Naive thymus-derived CD4-positive, alpha-beta T cell (primary cell): Measurements from ENCODE around the gene WSCD2. TPM values are rescaled to one million over a fixed set of nuclear protein-coding genes. Genes with fewer than 3 reads are reported as not detected.

Experiments
- ATAC-seq: fragments of 150-1000 bp; cut with Tn5 transposase; 2 replicates; pipeline ENCODE4 v1.10.0; 2021; ENCODE audit warnings: mild to moderate bottlenecking, moderate library complexity
- CTCF ChIA-PET: fragments of 350-600 bp; sonication (Branson Sonifier 250); formaldehyde crosslinking; loops from one replicate; lab custom pipeline; 2021; ENCODE audit warnings: antibody characterized with exemption; lab: Charles Lee
- POLR2A ChIA-PET: fragments of 350-600 bp; sonication (Branson Sonifier 250); formaldehyde crosslinking; loops from one replicate; lab custom pipeline; 2021; ENCODE audit warnings: antibody characterized with exemption, inconsistent platforms; lab: Charles Lee
- DNase-seq, 9 donors: peaks; one replicate each; pipeline versions ENCODE4 v3.0.0 to v3.0.0-alpha.2; 2020 to 2022; ENCODE audit warnings: mixed read lengths in 1 of 9
- H3K27ac ChIP-seq: one replicate; pipeline ENCODE4 v1.7.0; 2013; ENCODE audit warnings: mild to moderate bottlenecking, low read depth, low read length, moderate library complexity
- H3K27me3 ChIP-seq, 2 donors: one replicate each; pipeline ENCODE4 v1.7.0; 2013; ENCODE audit warnings: low read length in 2 of 2, mild to moderate bottlenecking in 2 of 2, moderate library complexity in 2 of 2; ENCODE audit not compliant: control insufficient read depth in 2 of 2, insufficient read depth in 2 of 2
- H3K36me3 ChIP-seq, 3 experiments: 1 replicate in 2 of 3; 2 replicates in 1 of 3; pipeline ENCODE4 v1.7.0; 2013; ENCODE audit warnings: low read length in 3 of 3, mild to moderate bottlenecking in 3 of 3, moderate library complexity in 1 of 3; ENCODE audit not compliant: insufficient read depth in 3 of 3, control insufficient read depth in 2 of 3
- H3K4me1 ChIP-seq, 2 donors: one replicate each; pipeline ENCODE4 v1.7.0; 2013; ENCODE audit warnings: low read length in 2 of 2, mild to moderate bottlenecking in 2 of 2, moderate library complexity in 1 of 2; ENCODE audit not compliant: control insufficient read depth in 2 of 2, insufficient read depth in 2 of 2
- H3K4me3 ChIP-seq: 2 replicates; pipeline ENCODE4 v1.7.0; 2013; ENCODE audit warnings: mild to moderate bottlenecking, low read length
- H3K9me3 ChIP-seq, 3 experiments: 1 replicate in 2 of 3; 2 replicates in 1 of 3; pipeline ENCODE4 v1.7.0; 2013; ENCODE audit warnings: low read length in 3 of 3; ENCODE audit not compliant: control insufficient read depth in 2 of 3
- H3K27ac Mint-ChIP-seq, 9 donors: one replicate each; pipeline ENCODE4 v1.8.0; 2020 to 2022; ENCODE audit warnings: mixed read lengths in 9 of 9, mild to moderate bottlenecking in 8 of 9, moderate library complexity in 5 of 9, inconsistent platforms in 2 of 9
- H3K27me3 Mint-ChIP-seq, 5 donors: one replicate each; pipeline ENCODE4 v1.8.0; 2021 to 2022; ENCODE audit warnings: mixed read lengths in 5 of 5, mild to moderate bottlenecking in 1 of 5
- H3K36me3 Mint-ChIP-seq, 5 donors: one replicate each; pipeline ENCODE4 v1.8.0; 2020 to 2022; ENCODE audit warnings: mixed read lengths in 5 of 5, mild to moderate bottlenecking in 3 of 5, inconsistent platforms in 1 of 5
- H3K4me1 Mint-ChIP-seq, 7 donors: one replicate each; pipeline ENCODE4 v1.8.0; 2020 to 2022; ENCODE audit warnings: mixed read lengths in 7 of 7, mild to moderate bottlenecking in 3 of 7, inconsistent platforms in 1 of 7
- H3K4me3 Mint-ChIP-seq, 10 donors: one replicate each; pipeline ENCODE4 v1.8.0; 2020 to 2022; ENCODE audit warnings: mild to moderate bottlenecking in 10 of 10, mixed read lengths in 10 of 10, moderate library complexity in 6 of 10, inconsistent platforms in 2 of 10
- H3K9me3 Mint-ChIP-seq, 11 donors: one replicate each; pipeline ENCODE4 v1.8.0; 2020 to 2022; ENCODE audit warnings: mixed read lengths in 11 of 11, mild to moderate bottlenecking in 4 of 11, inconsistent platforms in 1 of 11, moderate library complexity in 1 of 11
- intact Hi-C, 2 donors: fragments of 100-400 bp; cut with micrococcal nuclease; formaldehyde crosslinking; loops; one replicate each; pipeline ENCODE4 v1.15.1; 2023
- polyA plus RNA-seq, 2 donors: library from polyadenylated mRNA; unstranded; fragments of 300-500 nt; fragmentation: Illumina TruSeq; gene quantifications; one replicate each; pipeline ENCODE4 v1.2.3, GENCODE V29; 2021
- total RNA-seq, 6 experiments: library from RNA in 5 of 6; stranded (reverse) in 5 of 6; gene quantifications; 1 replicate in 5 of 6; 2 replicates in 1 of 6; pipeline ENCODE4 v1.2.3 and lab custom pipeline; 2021 to 2026

Gene WSCD2
- total and polyA plus RNA-seq, 7 experiments from 2014 or later = not detected

GRCh38 chr12:108099073-108099472, 30.0 kb upstream of the WSCD2 start:
- Mint-ChIP-seq H3K36me3 (no peaks in the 10 kb centered on the region), H3K27ac (no peak overlapping the region), H3K4me1 (no peaks in the 10 kb centered on the region), H3K27me3 (peaks cover 5 to 26% (median 17%) of the 10 kb centered on the region in 5 donors), H3K4me3 (no peak overlapping the region), H3K9me3 (peaks cover 0 to 6% (median 0%) of the 10 kb centered on the region in 11 donors)
- H3K4me1 ChIP-seq = no peaks in the 10 kb centered on the region
- H3K9me3 ChIP-seq = no peaks in the 10 kb centered on the region
- H3K27ac ChIP-seq = no peak overlapping the region
- H3K4me3 ChIP-seq = no peak overlapping the region
- ATAC-seq (no peak), DNase-seq (no peak)
- POLR2A ChIA-PET = no interaction called here
- H3K27me3 ChIP-seq = no peaks in the 10 kb centered on the region
- intact Hi-C loops = loop anchor here in 1 of 2 donors (2.0 kb wide), 1 partner anchor 414 kb away; no protein-coding TSS in a partner anchor
- CTCF ChIA-PET = no interaction called here
- no peaks in the 10 kb centered on the region for H3K36me3 ChIP-seq

DNA sequence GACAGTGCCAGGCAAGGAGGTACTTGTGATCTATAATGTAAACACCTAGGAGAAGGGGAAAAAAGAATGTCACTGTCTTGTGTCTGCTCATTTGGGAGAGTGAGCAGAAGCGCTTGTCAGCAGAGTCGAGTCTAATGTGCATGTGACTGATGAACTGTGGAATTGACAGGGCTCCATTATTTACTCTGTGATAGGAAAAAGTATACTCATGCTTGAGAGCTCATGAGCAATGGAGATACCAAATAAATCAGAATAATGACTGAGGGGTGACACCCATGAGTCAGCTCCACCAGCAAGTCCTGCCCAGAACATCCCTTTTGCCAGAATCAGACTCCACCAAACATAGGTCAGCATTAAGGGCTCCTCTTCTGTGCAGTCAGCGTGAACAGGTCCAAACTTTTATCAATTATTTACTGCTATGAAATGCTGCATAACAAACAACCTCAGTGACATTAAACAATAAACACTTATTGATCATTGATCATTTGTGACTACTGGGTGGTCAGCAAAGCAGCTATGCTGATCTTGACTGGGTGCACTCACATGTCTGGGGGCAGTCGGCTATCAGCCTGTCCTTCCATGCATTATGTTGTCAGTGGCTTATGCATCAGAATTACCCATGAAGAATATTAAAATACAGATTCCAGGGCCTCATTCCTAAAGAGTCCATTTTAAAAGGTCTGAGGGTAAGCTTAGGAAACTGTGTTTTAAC, 29.2 kb upstream of the WSCD2 start:
- no peak overlapping the region for H3K27ac Mint-ChIP-seq
- CTCF ChIA-PET = no interaction called here
- intact Hi-C loops = loop anchor here in 1 of 2 donors (2.0 kb wide), 1 partner anchor 413 kb away; no protein-coding TSS in a partner anchor

DNA sequence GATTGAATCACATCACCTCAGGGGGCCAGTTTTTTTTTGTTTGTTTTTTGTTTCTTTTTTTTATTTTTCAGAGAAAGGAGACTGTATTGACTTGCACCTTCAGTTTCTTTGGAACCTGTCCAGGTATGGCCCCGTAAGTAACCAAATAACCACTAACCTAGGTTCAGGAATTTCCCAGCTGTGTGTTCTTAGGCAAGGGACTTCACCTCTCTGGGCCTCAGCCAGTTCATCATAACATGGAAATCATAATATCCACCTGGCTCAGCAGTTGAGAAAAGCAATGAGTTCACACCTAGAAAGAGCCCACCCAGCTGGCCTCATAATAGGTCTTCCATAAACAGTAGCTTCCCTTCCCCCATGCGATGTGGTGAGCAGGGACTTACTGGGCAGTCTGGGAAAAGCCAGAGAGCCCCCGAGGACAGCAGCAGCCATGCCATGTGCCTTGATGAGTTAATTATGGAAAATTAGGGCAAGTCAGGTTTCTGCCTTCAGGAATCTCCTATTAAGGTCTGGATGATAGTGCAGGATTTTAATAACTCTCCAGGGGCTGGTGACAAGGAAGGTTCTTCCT, 27.4 kb upstream of the WSCD2 start:
- H3K36me3 Mint-ChIP-seq = no peaks in the 10 kb centered on the region
- POLR2A ChIA-PET = no interaction called here
- Histone ChIP-seq H3K9me3 (no peaks in the 10 kb centered on the region), H3K4me3 (no peak overlapping the region), H3K27ac (no peak overlapping the region), H3K36me3 (no peaks in the 10 kb centered on the region), H3K27me3 (no peaks in the 10 kb centered on the region), H3K4me1 (no peaks in the 10 kb centered on the region)
- DNase-seq (no peak), ATAC-seq (no peak)
- H3K4me3 Mint-ChIP-seq = no peak overlapping the region
- intact Hi-C loops = no loop called here
- H3K27ac Mint-ChIP-seq = no peak overlapping the region
- no peaks in the 10 kb centered on the region for H3K4me1 Mint-ChIP-seq
- peaks cover 2 to 25% (median 16%) of the 10 kb centered on the region in 5 donors for H3K27me3 Mint-ChIP-seq
- CTCF ChIA-PET = no interaction called here
- peaks cover 0 to 3% (median 0%) of the 10 kb centered on the region in 11 donors for H3K9me3 Mint-ChIP-seq

More for the DNA sequence above, 29.2 kb upstream of the WSCD2 start:
- Histone ChIP-seq H3K4me1 (no peaks in the 10 kb centered on the region), H3K4me3 (no peak overlapping the region), H3K36me3 (no peaks in the 10 kb centered on the region), H3K27me3 (no peaks in the 10 kb centered on the region), H3K27ac (no peak overlapping the region), H3K9me3 (no peaks in the 10 kb centered on the region)
- H3K36me3 Mint-ChIP-seq = no peaks in the 10 kb centered on the region
- peaks cover 0 to 6% (median 0%) of the 10 kb centered on the region in 11 donors for H3K9me3 Mint-ChIP-seq
- POLR2A ChIA-PET = no interaction called here
- no peak for DNase-seq
- ATAC-seq = no peak
- peaks cover 2 to 25% (median 10%) of the 10 kb centered on the region in 5 donors for H3K27me3 Mint-ChIP-seq
- no peaks in the 10 kb centered on the region for H3K4me1 Mint-ChIP-seq
- H3K4me3 Mint-ChIP-seq = no peak overlapping the region

- H3K4me1 ChIP-seq = no peaks in the 10 kb centered on the region
- no peaks in the 10 kb centered on the region for H3K36me3 ChIP-seq
- POLR2A ChIA-PET = no interaction called here
- H3K4me3 ChIP-seq = no peak overlapping the region
- no peak overlapping the region for H3K4me3 Mint-ChIP-seq
- DNase-seq = no peak
- intact Hi-C loops = no loop called here
- no peaks in the 10 kb centered on the region for H3K36me3 Mint-ChIP-seq
- no peak for ATAC-seq
- no peak overlapping the region for H3K27ac ChIP-seq
- CTCF ChIA-PET = no interaction called here
- H3K9me3 Mint-ChIP-seq = peaks cover 0 to 3% (median 0%) of the 10 kb centered on the region in 11 donors
- H3K27me3 ChIP-seq = no peaks in the 10 kb centered on the region
- no peaks in the 10 kb centered on the region for H3K9me3 ChIP-seq
- H3K27ac Mint-ChIP-seq = no peak overlapping the region
- H3K4me1 Mint-ChIP-seq = no peaks in the 10 kb centered on the region
- H3K27me3 Mint-ChIP-seq = peaks cover 2 to 25% (median 16%) of the 10 kb centered on the region in 5 donors
Measured at GRCh38 chr12:108102363-108102762, 26.7 kb upstream of the WSCD2 start.

GRCh38 chr12:108103087-108103486, 26.0 kb upstream of the WSCD2 start:
- Mint-ChIP-seq H3K9me3 (peaks cover 0 to 3% (median 0%) of the 10 kb centered on the region in 11 donors), H3K4me3 (no peak overlapping the region), H3K27ac (no peak overlapping the region), H3K27me3 (peaks cover 2 to 25% (median 20%) of the 10 kb centered on the region in 5 donors), H3K4me1 (no peaks in the 10 kb centered on the region), H3K36me3 (no peaks in the 10 kb centered on the region)
- CTCF ChIA-PET = no interaction called here
- H3K9me3 ChIP-seq = no peaks in the 10 kb centered on the region
- no peak for DNase-seq
- POLR2A ChIA-PET = no interaction called here
- no peaks in the 10 kb centered on the region for H3K4me1 ChIP-seq
- ATAC-seq = no peak
- no peaks in the 10 kb centered on the region for H3K27me3 ChIP-seq
- intact Hi-C loops = no loop called here
- H3K36me3 ChIP-seq = no peaks in the 10 kb centered on the region
- H3K4me3 ChIP-seq = no peak overlapping the region
- no peak overlapping the region for H3K27ac ChIP-seq

DNA sequence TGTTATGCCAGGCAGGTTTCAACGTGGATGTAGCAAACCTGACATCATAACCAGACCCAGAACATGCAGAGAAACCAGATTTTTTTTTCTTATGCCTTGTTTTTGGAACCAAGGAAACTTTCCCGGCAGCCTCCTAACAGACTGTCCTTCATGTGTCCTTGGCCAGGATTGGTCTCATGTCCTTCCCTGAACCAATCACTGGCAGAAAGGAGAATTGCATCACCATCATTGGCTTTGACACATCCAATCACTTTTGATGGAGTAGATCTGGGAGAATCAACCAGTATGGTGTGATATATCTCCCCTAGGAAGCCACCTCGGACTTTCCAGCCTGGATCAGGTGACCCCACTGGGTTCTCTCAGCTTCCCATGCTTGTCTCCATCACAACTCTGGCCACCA, 25.6 kb upstream of the WSCD2 start:
- no peak overlapping the region for H3K4me3 Mint-ChIP-seq
- peaks cover 2 to 22% (median 18%) of the 10 kb centered on the region in 5 donors for H3K27me3 Mint-ChIP-seq
- Histone ChIP-seq H3K4me3 (no peak overlapping the region), H3K27me3 (no peaks in the 10 kb centered on the region), H3K36me3 (no peaks in the 10 kb centered on the region), H3K4me1 (no peaks in the 10 kb centered on the region), H3K9me3 (no peaks in the 10 kb centered on the region), H3K27ac (no peak overlapping the region)
- ATAC-seq = no peak
- H3K27ac Mint-ChIP-seq = no peak overlapping the region
- H3K4me1 Mint-ChIP-seq = no peaks in the 10 kb centered on the region
- ChIA-PET CTCF (no interaction called here), POLR2A (no interaction called here)
- H3K36me3 Mint-ChIP-seq = no peaks in the 10 kb centered on the region
- intact Hi-C loops = no loop called here
- peaks cover 0 to 3% (median 0%) of the 10 kb centered on the region in 11 donors for H3K9me3 Mint-ChIP-seq
- DNase-seq = no peak
